GM19023 (cell line): Measurements from ENCODE around the gene HHIPL1.
"Not testable (repeated sequence)": the region's sequence is repeated elsewhere in the genome, so short reads cannot be mapped to it uniquely, and the experiment has no call there.

ENCODE experiments used
- ATAC-seq: cut with Tn5 transposase; IDR thresholded peaks from one replicate; pipeline ENCODE4 v1.9.1; 2021; ENCODE audit warnings: mild to moderate bottlenecking, moderate library complexity; ENCODE audit not compliant: unreplicated experiment

Gene HHIPL1

GRCh38 chr14:99658218-99658845, 13.4 kb downstream of the HHIPL1 start:
- ATAC-seq = no peak

- no peak for ATAC-seq
These were observed 14.4 kb downstream of the HHIPL1 start for GRCh38 chr14:99659333-99659741.

- ATAC-seq = no peak
These were observed 15.2 kb downstream of the HHIPL1 start for GRCh38 chr14:99660006-99660566.

GRCh38 chr14:99660794-99661193, 15.9 kb downstream of the HHIPL1 start:
- no peak for ATAC-seq

GRCh38 chr14:99661206-99661605, 16.3 kb downstream of the HHIPL1 start:
- not testable (repeated sequence) for ATAC-seq

GRCh38 chr14:99662846-99663245, 17.9 kb downstream of the HHIPL1 start:
- no peak for ATAC-seq

- ATAC-seq = no peak
These were observed 18.6 kb downstream of the HHIPL1 start for GRCh38 chr14:99663386-99664057.

GRCh38 chr14:99664058-99664936, 19.4 kb downstream of the HHIPL1 start:
- ATAC-seq = no peak

- peak; percentile 53 for ATAC-seq
These were observed 20.0 kb downstream of the HHIPL1 start for GRCh38 chr14:99664937-99665273.

- no peak for ATAC-seq
These were observed 21.6 kb downstream of the HHIPL1 start for GRCh38 chr14:99666533-99666932.

GRCh38 chr14:99667045-99667444, 22.1 kb downstream of the HHIPL1 start:
- no peak for ATAC-seq

- no peak for ATAC-seq
These were observed 22.9 kb downstream of the HHIPL1 start for GRCh38 chr14:99667821-99668220.

- ATAC-seq = no peak
These were observed 23.7 kb downstream of the HHIPL1 start for GRCh38 chr14:99668307-99669295.

- ATAC-seq = no peak
These were observed 25.7 kb downstream of the HHIPL1 start for GRCh38 chr14:99670361-99671234.

GRCh38 chr14:99671235-99672224, 26.6 kb downstream of the HHIPL1 start:
- ATAC-seq = no peak

GRCh38 chr14:99672506-99673304, 27.8 kb downstream of the HHIPL1 start:
- ATAC-seq = no peak

GRCh38 chr14:99673305-99674063, 28.6 kb downstream of the HHIPL1 start:
- ATAC-seq = no peak
